Stimulated activated CD8-positive, alpha-beta memory T cell treated with anti-CD3 and anti-CD28 coated beads, Interleukin-4, amount 100 ng/mL, for 1 hour (primary cell): ENCODE results near the gene PIGL.
"Not testable (repeated sequence)": the region's sequence is repeated elsewhere in the genome, so short reads cannot be mapped to it uniquely, and the experiment has no call there.

Experiments
- DNase-seq, 2 donors: peaks; one replicate each; pipeline ENCODE4 v3.0.0-alpha.2; 2020; ENCODE audit warnings: low read depth in 2 of 2, low spot score in 1 of 2

The PIGL gene

DNA sequence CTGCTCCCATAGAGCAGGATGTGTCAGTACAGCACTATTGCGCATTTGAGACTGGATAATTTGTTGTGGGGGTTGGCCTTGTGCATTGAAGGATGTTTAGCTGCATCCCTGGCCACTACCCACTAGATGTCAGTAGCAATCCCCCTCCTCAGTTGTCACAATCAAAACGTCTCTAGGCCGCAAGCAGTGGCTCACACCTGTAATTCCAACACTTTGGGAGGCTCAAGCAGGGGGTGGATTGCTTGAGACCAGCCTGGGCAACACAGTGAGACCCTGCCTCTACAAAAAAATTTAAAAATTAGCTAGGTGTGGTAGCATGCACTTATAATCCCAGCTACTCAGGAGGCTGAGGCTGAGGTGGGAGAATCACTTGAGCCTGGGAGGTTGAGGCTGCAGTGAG is 87.8 kb downstream of the PIGL start:
- no peak for DNase-seq

DNA sequence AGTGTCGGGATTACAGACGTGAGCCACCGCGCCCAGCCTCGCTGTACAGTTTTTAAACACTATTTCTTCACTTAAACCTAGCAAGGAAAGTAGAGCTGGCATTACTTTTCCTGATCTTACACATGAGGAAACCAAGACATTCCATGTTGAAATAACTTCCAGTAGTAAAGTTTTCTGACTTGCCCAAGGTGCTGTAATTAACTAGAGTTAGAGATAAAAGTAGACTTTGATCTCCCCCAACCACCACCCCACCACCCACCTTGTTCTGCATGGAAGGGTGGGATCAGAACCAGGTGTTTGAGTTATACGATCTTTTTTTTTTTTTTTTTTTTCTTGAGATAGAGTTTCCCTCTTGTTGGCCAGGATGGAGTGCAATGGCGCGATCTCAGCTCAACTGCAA is 89.2 kb downstream of the PIGL start:
- DNase-seq: no peak

DNA sequence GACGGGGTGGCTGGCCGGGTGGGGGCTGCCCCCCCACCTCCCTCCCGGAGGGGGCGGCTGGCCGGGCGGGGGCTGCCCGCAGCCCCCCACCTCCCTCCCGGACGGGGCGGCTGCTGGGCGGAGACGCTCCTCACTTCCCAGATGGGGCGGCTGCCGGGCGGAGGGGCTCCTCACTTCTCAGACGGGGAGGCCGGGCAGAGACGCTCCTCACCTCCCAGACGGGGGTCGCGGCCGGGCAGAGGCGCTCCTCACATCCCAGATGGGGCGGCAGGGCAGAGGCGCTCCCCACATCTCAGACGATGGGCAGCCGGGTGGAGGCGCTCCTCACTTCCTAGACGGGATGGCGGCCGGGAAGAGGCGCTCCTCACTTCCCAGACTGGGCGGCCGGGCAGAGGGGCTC is 95.1 kb downstream of the PIGL start:
- DNase-seq: not testable (repeated sequence)

DNA sequence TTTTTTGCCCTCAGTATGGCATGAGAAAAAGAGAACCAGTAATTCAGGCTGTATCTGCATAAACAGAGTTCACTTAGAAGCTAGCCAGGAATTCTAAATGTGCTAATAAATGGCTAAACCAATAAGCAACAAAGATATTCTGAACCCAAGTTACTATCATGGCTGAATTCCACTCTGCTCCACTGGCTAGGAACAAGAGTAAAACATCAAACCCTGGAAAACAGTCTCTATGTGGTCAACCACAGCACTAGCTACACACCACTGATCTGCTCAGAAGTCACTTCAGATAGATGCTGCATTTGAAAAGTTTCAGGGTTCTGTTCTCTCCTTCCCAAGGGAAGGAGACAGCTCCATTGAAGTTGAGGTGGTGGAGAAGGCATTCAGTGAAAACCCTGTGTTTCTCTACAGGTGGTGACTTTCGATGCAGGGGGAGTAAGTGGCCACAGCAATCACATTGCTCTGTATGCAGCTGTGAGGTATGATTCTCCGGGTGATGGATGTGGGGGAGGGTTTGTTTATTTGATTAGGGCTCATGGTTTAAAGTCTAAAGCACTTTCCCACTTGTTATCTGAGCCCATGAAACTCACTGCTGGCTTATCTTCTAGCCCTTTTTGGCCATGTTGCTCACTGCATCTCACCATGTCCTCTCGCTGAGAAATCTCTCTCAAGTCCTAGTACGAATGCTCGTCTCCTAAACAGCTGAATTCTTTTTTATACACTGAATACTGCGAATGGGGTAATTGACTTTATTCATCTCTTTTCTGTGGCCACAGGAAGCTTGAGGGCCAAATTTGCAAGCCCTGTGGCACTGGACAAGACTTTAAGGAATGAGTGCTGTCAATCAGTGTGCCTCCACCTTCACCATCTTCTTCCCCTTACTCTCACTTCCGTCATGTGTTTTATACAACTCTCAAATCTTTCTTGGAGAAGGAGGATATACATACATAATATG is 96.4 kb downstream of the PIGL start:
- DNase-seq: no peak

DNA sequence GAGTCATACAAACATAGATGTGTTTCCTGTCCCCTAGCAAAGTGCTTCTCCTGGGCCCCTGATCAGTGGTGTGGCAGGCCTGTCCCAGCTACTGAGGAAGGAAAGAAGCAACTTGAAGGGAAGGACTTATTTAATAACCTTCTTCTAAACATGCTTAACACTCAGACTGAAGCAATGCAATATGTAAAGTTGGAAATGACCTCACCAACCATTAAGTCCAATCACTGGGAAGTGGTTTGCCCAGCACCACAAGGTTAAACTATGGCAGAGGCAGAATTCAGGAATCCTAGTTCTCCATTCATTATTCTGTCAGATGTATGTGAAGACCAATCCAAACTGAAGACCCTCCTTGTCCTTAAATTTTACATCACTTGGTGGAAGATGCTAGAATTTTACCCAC is 97.2 kb downstream of the PIGL start:
- no peak for DNase-seq

DNA sequence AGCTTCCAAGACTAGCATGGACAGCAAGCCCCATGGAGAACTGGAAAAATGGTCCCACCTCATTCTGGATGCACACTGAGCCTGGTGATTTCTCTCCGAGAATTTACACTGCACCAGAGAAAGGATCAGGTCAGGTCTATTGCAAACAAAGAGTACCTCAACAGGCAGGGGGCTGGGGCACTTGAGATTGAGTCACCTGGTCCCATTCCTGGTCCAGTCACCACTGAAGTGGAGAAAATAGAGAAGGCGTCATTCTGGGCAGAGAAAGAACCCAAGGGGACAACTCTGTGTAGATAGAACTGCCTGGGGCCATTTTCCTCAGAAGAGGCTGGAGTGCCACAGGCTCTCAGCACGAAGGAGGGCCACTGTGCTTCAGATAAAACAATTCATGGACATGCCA is 97.8 kb downstream of the PIGL start:
- no peak for DNase-seq

DNA sequence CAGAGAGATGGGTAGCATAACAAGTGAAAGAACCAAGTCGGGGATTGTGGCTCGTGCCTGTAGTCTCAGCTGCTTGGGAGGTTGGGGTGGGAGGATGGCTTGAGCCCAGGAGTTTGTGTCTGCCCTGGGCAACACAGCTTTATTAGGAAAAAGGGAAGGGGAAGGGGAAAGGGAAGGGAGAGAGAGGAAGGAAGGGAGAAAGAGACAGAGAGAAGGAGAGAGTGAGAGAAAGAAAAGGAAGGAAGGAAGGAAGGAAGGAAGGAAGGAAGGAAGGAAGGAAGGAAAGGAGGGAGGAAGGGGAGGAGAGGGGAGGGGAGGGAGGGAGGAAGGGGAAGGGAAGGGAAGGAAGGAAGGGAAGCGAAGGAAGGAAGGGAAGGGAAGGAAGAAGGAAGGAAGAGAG is 103.0 kb downstream of the PIGL start:
- no peak for DNase-seq

DNA sequence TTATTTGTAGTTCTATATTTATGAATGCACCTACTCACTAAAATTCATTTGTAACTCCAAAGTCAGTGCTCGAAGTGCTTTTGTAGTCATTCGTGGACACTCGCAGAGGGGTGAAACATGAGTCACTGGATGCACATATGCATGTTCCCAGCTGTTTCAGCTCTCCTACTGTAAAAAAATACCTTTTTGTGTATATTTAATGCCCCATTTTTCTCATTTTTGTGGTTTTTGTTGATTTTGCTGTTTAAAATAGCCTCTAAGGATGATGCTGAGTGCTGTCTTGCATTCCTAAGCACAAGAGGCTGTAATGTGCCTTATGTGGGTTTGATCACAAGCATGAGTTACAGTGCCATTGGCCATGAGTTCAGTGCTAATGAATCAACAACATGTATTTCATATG is 105.6 kb downstream of the PIGL start:
- no peak for DNase-seq

DNA sequence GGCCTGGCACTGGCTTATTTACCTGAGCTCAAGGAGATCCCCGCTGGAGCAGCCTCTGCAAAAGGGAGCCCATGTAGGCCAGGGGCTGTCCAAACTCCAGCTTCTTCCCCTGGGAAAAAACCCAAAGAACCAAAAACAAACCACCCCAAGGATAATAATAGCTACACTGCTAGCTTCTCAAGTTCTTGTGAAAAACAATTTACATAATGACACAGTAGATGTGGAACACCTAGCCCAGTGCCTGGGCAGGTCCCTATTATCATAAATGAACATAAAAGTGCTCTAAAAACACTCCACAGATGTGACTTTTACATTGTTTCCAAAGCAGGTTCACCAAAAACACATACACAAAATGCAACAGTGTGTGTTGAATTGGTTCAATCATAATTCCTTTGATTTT is 109.0 kb downstream of the PIGL start:
- DNase-seq: no peak

DNA sequence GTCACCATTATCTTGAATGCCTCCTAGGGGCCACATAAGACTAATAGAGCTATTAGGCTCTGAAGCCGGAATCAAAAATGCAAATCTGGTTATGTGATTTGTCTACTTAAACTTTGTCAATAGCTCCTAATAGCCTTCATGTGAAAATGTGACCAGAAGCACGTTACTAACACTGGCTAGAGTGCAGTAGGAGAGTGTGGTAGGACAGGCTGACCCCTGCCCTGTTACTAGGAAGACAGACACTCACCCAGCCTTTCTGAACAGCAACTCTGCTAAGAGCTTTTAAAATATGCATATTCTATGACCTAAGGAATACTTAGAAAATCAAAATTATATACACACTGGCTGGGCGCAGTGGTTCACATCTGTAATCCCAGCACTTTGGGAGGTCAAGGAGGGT is 110.0 kb downstream of the PIGL start:
- DNase-seq: no peak

DNA sequence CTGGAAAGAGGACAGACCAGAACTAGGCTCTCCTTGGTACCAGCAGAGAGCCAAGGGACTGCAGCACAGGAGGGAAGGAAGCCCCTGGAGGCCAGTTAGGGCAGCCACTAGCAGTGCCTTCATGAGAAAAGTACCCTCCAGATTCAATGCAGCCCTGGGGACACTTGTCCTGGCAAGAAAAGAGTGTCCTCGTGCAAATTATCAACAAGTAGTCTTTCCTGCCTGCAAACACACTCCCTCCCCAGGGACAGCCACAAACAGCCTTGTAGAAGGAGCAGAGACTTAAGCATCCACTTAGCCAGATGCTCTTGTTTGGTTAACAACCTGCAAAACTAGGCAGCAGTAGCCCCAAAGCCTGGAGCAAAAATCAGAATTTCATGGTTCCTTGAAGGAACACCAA is 112.0 kb downstream of the PIGL start:
- DNase-seq: no peak

DNA sequence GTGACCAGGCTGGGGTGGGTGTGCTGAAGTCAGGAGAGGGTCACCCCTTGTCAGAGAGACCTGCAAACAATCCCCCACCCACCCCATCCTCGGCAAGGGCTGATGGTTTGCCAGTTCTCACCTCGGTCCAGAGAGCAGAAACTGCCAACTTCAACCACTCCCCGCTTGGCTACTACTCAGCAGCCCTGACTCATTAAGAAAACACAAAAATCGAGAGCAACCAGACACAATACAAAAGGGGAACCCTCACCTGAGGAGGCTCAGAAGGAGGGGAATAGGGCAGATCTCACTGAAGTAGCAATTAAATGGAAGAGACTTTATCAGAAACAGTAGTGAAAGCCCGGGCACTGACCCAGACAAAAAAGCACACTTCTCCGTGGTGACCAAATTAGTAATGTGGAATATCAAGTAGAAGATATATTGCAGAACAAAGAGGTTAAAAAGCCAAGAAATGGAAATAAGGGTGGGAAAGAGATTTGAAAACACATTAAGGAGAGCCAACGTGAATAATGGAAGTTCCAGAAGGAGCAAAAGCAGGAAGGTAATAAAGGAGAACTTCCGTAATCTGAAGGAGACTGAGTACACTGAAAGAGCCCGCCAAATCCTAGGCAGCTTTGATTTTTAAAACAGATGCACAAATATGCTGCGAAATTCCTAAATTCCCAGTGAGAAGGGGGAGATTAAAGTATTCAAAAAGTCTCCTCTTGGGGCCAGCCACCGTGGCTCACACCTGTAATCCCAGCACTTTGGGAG is 112.7 kb downstream of the PIGL start:
- DNase-seq: no peak

DNA sequence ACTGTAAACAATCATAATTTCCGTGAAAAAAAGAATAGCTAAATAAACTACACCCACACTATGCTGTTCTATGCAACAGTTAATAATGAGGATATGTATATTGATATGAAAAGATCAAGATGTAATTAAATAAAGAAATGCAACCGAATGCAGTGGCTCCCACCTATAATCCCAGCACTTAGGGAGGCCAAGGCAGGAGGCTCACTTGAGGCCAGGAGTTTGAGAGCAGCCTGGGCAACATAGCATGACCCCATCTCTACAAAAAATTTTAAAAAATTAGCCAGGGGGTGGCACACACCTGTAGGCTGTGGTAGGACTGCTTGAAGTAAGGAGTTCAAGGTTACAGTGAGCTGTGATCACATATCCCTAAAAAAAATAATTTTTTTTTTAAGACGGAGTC is 121.4 kb downstream of the PIGL start:
- no peak for DNase-seq

DNA sequence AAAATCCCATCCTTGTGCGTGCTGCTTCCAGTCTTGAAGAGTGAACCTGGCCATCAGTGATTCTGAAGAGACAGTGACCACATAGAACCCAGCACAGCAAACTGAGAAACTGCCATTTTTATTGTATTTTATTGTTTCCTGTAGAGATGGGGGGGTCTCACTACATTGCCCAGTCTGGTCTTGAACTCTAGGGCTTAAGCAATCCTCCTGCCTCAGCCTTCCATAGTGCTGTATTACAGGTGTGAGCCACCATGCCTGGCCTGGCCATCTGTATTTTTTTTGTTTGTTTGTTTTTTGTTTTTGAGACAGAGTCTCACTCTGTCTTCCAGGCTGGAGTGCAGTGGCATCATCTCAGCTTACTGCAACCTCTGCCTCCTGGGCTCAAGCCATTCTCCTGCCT is 122.4 kb downstream of the PIGL start:
- DNase-seq: no peak

DNA sequence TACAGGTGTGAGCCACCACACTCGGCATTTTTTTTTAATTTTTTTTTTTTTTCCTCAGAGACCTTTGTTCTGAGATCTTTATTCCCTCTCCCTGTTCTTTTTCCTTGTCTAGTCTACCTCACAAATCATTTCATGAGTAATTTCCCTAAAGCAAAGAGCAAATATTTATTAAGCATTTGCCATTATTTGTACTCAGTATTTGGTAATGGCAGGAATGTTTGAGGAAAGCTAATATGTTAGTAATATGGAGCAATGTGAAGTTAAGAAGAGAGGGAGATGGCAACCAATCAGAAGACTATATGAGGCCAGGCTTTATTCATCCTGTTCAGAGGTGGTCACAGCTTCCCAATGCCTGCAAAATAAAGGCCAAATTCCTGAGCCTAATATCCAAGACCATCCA is 122.9 kb downstream of the PIGL start:
- DNase-seq: no peak

DNA sequence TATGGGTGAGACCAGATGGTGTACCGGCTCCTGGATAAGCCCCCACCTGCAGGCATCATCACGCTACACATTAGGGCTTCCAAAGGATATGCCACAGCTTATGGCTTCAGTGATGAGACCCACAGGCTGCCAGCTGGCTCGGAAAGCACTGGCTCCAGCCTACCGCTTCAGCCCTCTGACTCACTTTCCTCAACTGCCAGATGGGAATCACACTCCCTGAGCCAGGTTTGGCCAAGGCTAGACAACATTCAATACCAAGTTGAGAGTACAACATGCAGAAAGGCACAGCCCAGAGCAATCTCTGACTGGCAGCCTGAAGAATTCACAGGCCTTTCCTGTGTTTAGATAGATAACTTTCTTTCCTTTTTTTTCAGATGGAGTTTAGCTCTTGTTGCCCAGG is 126.0 kb downstream of the PIGL start:
- DNase-seq: no peak

DNA sequence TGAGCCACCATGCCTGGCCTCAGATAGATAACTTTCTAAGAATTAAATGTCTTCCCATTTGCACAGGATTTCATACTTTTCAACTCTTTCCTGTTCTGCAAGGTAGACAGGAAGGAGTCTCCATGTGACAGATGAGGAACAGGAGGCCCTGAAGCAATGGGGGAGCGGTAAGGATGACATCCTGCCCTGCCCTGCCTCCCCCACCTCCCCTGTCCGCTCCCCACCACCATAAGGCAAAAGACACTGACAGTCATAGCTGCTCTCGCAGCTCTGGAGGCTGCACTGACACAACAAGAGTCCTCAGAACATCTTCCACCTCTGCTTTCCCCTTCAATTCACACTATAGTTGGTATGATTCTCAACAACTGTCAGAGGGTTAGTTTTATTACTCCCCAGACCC is 126.6 kb downstream of the PIGL start:
- no peak for DNase-seq

DNA sequence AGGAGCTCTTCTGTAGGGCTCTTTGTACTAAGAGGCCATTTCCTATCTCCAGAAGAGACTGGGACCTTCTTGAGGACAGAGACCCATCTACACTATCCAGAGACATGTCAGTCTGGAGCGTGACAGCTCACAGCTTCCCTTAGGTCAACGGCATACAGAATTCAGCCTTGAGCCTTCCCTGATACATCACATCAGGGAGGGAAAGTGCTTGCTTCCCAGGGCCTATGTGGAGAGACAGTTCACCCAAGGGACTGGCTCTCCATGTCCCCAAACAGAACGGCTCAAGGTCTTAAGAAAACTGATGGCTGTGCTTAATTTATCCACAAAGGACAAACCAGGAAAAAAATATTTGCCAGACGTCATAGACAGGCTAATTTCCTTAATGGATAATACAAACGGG is 128.6 kb downstream of the PIGL start:
- no peak for DNase-seq

DNA sequence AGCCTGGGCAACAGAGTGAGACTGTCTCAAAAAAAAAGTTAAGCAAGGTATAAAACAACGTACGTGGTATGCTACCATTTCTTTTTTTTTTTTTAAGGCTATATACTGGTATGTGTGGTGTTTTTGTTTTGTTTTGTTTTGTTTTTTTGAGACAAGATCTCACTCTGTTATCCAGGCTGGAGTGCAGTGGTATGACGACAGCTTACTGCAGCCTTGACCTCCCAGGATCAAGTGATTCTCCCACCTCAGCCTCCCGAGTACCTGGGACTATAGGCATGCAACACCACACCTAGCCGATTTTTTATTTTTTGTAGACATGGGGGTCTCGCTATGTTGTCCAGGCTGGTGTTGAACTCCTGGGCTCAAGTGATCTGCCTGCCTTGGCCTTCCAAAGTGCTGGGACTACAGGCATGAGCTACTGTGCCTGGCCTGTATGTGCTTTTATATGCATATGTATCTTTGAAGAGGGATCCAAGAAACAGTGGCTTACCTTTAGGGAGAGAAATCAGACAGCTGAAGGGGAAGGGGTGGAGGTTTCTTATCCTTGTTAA is 129.8 kb downstream of the PIGL start:
- no peak for DNase-seq

DNA sequence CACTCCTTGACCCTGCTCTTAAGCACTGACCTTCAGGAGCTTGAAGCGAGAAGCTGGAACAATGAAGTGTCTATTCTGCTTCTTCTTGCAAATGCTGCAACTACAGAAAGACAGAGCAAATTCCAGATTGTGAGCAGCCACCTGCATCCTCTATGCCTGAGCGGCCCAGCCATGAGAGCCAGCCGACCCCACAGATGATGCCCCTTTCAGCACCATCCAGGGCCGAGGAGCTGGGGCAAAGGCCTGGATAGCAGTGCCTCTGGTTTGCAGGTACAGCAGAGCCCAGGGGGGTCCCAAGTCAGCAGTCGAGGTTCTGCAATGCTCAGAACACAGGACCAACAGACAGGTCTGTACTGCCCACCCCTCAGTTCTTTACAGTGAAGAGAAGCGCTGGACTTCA is 131.6 kb downstream of the PIGL start:
- DNase-seq: no peak

DNA sequence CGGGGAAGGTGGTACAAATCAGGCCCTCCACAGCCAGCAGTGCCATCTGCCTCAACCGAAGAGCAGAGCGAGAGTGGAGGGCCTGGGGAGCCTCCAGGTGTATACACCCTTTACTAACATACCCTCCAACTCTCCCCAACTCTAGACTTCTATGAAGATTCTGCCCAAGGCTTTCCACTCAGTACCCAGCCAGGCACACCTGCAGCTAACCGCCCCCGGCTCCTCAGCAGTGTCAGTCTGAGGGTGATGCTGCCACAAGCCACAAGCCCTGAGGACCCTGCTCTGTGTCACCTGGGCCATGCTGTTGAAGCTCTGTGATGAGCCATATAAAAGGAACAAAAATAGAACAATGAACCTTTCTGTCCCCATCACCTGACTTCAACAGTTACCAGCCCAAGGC is 132.4 kb downstream of the PIGL start:
- DNase-seq: no peak

DNA sequence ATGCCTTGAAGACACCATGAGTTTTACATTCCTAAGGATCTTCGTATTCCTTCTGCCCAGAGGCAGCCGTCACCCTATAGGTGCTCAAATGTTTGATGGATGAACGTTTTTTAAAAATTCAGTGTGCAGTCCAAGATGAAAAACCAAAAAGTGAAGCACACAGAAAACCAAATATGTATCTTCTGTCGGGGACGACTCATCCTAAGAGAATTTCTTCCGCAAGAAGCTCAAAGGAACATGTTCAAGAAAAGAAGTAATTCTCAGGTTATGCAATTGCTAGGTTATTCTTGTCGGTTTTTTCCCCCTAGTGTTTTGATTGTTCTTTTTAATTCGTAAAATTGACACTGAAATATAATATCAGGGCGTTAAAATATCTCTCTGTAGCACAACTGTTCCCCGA is 134.8 kb downstream of the PIGL start:
- no peak for DNase-seq
